Measurements from ENCODE around the gene VSIG2.

- TF ChIP-seq OSR1 (CRISPR knock-in tag; IDR thresholded peaks at IDR 0.05) (no peak), GLIS3 (CRISPR knock-in tag; IDR thresholded peaks at IDR 0.05) (no peak), RARB (CRISPR knock-in tag; IDR thresholded peaks at IDR 0.05) (no peak)
Measured at GRCh38 chr11:124769806-124770774, 18.0 kb upstream of the VSIG2 start.
